Measurements from ENCODE around the gene ADRM1.
A peak's percentile ranks its signal among the peaks of the same experiment; 100 is the strongest.

ADRM1 gene

DNA sequence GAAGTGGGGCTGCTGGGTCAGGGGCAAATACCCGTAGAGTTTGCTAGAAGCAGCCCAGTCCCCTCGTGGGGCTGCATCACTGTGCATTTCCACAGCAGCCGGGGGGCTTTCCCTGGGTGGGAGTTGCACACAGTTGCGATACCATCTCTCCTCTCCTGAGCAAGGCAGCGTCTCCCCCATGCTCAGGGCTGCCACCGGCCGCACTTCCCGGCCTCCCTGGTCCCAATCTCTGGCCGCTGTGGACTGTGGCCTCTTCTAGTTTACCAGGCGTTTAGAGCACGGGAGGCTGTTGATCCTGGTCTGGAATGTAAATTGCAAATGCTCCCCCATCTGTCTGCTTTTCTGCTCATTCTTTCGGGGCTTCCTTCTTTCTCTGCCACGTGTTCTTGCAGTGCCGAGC lies 33.4 kb upstream of the ADRM1 start:
- no peak overlapping the region for H3K4me3 ChIP-seq (ENCODE audit: low read length)
- TF ChIP-seq, protein P1, sequence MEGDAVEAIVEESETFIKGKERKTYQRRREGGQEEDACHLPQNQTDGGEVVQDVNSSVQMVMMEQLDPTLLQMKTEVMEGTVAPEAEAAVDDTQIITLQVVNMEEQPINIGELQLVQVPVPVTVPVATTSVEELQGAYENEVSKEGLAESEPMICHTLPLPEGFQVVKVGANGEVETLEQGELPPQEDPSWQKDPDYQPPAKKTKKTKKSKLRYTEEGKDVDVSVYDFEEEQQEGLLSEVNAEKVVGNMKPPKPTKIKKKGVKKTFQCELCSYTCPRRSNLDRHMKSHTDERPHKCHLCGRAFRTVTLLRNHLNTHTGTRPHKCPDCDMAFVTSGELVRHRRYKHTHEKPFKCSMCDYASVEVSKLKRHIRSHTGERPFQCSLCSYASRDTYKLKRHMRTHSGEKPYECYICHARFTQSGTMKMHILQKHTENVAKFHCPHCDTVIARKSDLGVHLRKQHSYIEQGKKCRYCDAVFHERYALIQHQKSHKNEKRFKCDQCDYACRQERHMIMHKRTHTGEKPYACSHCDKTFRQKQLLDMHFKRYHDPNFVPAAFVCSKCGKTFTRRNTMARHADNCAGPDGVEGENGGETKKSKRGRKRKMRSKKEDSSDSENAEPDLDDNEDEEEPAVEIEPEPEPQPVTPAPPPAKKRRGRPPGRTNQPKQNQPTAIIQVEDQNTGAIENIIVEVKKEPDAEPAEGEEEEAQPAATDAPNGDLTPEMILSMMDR (conservative IDR thresholded peaks at IDR 0.05; ENCODE audit: low read depth, low read length), result no peak
- peak; percentile 22 for DNase-seq (ENCODE audit: low read depth)

DNA sequence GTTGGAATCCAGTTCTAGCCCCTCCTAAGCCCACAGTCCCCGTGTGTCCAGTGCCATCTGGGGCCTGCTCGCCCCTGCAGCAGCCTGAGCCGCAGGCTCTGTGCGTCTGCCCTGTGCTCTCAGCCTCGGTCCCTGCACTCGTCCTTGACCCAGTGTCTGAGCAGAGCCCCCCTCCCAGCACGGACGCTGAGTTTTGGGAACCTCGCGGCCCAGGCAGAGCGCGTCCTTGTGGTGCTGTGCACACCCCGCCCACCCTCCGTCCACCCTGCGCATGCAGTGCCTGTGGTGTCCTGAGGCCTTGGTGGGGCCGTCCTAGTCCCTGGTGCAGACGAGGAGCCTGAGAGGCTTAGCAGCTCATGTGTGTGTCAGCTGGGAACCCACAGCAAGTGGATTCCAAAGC lies 32.9 kb upstream of the ADRM1 start:
- TF ChIP-seq, protein P1 (conservative IDR thresholded peaks at IDR 0.05; ENCODE audit: low read depth, low read length), result peak; percentile 17
- no peak overlapping the region for H3K4me3 ChIP-seq (ENCODE audit: low read length)
- no peak for DNase-seq (ENCODE audit: low read depth)

DNA sequence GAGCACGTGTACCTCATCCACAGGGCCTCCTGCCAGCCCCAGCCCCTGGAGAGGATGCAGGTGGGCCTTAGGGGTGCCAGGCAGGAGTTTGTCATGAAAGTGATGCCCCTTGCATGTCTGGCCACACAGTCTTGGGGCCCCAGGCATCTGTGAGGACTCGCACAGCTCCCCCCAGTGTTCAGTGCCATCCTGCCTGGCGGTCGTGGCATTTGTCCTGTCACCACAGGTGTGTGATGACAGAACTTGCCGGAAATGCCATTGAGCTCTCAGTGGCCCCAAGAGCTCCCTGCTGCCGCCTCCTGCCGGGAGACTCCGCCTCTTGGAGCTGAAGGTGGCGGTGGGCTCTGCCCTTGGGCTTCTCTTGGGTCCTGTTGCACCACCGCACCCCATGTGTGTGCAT lies 30.6 kb upstream of the ADRM1 start:
- no peak overlapping the region for H3K4me3 ChIP-seq (ENCODE audit: low read length)
- DNase-seq (ENCODE audit: low read depth), result no peak
- TF ChIP-seq, protein P1 (conservative IDR thresholded peaks at IDR 0.05; ENCODE audit: low read depth, low read length), result no peak

DNA sequence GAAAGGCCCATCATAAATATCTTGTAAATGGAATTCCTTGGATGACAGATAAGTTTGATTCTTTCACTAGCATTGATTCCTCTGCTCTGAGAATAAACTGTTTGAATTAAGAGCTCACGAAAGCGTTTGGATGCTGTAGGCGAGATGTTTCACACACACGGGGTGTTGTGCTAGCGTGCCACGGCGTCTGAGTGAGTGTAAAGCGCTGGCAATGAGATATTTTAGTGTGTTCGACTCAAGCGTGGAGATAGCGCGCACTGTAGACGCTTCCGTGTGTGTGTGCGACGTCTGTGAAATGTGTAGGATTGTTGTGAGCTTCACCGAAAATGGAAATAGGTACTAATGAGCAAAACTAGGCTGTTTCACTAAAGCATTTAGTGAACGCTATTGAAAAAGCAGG lies 29.4 kb upstream of the ADRM1 start:
- H3K4me3 ChIP-seq (ENCODE audit: low read length), result no peak overlapping the region
- no peak for DNase-seq (ENCODE audit: low read depth)
- TF ChIP-seq, protein P1 (conservative IDR thresholded peaks at IDR 0.05; ENCODE audit: low read depth, low read length), result no peak

DNA sequence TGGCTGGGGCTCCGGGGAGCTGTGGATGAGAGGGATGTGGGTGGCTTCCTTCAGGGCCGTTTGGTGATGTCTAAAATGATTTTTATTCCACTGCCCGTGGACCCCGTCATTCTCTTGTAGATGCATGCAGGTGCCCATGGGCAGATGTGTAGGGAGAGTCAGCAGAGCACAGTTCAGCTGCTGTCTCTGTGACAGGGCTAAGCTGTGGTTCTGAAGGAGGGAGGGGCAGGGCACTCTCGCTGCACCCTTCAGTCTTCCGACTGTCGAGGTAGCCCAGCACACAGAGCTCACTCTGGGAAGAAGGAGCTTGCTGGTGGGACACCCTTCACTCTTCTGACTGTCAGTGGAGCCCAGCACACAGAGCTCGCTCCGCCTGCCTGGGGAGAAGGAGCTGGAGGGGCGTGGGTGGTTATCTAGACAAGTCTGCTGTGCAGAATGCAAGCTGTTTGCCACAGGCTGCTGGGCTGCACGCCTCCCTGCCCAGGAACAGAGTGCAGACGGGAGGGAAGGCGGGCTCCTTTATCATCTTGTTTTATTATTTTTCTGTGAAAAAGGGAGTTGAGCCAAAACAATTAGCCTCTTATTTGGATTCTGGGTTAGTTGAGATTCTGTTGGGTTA lies 28.4 kb upstream of the ADRM1 start:
- DNase-seq (ENCODE audit: low read depth), result no peak
- H3K4me3 ChIP-seq (ENCODE audit: low read length), result no peak overlapping the region
- TF ChIP-seq, protein P1 (conservative IDR thresholded peaks at IDR 0.05; ENCODE audit: low read depth, low read length), result no peak

DNA sequence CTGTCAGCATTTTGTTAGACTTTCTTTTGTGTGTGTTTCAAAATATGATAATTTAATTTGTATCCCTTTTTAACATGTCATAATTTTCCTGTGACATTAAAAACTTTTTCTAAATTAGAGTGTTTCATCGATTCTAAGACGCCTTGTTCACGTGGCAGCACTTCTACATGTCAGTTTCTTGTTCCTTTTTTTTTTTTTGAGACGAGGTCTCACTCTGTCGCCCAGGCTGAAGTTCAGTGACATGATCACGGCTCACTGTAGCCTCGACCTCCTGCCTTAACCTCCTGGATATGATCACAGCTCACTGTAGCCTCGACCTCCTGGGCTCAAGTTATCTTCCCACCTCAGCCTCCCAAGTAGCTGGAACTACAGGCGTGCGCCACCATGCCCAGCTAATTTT lies 27.6 kb upstream of the ADRM1 start:
- TF ChIP-seq, protein P1 (conservative IDR thresholded peaks at IDR 0.05; ENCODE audit: low read depth, low read length), result no peak
- no peak for DNase-seq (ENCODE audit: low read depth)
- no peak overlapping the region for H3K4me3 ChIP-seq (ENCODE audit: low read length)

DNA sequence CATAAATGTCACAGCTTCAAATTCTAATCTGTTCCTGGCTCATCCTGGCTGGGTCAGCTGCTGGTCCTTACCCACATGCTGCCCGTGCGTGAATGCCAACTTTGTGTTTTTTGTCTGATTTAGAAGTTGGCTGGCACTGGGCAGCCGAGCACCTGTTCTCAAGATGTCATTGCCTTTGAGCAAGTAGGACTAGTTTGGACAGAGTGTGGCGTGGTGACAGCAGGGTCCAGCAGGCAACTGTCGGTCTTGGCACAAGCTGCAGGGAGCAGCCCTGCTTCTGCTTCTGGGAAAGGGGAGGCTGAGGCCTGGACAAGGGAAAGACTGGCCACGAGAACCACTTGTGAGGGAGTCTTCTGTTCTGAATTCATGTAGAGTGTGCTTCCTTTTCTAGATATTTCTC lies 26.4 kb upstream of the ADRM1 start:
- TF ChIP-seq, protein P1 (conservative IDR thresholded peaks at IDR 0.05; ENCODE audit: low read depth, low read length), result no peak
- H3K4me3 ChIP-seq (ENCODE audit: low read length), result no peak overlapping the region
- DNase-seq (ENCODE audit: low read depth), result no peak
